Adrenal gland (tissue), 5 donors: ENCODE data around the gene FOXP3.

Experiments used
- POLR2A ChIP-seq, 2 donors: fragments of 450-650 bp; IDR thresholded peaks; one replicate each; pipeline ENCODE4 v1.6.1; 2017; ENCODE audit warnings: antibody characterized with exemption in 2 of 2, mild to moderate bottlenecking in 2 of 2, moderate library complexity in 1 of 2
- TF ChIP-seq, protein P1 (sequence below), 6 experiments: fragments of 450-650 bp in 4 of 6; fragments of 200-600 bp in 2 of 6; sonication (generic) in 1 of 6; IDR thresholded peaks; 1 replicate in 5 of 6; 2 replicates in 1 of 6; pipeline versions ENCODE4 v1.5.1 to v1.8.0; 2016 to 2021; ENCODE audit warnings: antibody characterized with exemption in 6 of 6, mild to moderate bottlenecking in 2 of 6, moderate library complexity in 1 of 6
- donor health status: DM: no; HTN: no; CAD: no.

DNA sequence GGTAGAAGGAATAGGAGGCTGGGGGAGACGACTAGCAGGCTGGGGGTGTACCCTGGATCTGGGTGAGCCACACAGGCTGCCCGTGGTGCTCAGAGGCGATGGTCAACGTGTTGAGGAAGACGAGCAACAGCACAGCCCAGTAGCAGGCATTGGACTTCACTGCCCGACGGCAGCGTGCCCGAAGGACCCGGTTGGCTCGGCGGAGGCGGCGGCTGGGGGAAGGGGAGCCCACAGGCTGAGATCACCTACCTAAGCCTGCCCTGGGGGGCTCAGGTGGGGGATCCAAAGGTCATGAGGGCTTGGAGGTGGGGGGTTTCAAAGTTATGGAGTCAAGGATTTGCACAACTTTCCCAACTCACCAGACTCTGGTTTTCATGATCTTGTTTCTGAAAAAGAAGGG lies 38.7 kb downstream of the FOXP3 start:
- TF ChIP-seq, protein P1, sequence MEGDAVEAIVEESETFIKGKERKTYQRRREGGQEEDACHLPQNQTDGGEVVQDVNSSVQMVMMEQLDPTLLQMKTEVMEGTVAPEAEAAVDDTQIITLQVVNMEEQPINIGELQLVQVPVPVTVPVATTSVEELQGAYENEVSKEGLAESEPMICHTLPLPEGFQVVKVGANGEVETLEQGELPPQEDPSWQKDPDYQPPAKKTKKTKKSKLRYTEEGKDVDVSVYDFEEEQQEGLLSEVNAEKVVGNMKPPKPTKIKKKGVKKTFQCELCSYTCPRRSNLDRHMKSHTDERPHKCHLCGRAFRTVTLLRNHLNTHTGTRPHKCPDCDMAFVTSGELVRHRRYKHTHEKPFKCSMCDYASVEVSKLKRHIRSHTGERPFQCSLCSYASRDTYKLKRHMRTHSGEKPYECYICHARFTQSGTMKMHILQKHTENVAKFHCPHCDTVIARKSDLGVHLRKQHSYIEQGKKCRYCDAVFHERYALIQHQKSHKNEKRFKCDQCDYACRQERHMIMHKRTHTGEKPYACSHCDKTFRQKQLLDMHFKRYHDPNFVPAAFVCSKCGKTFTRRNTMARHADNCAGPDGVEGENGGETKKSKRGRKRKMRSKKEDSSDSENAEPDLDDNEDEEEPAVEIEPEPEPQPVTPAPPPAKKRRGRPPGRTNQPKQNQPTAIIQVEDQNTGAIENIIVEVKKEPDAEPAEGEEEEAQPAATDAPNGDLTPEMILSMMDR (IDR thresholded peaks at IDR 0.05) = no peak
- TF ChIP-seq POLR2A (IDR thresholded peaks at IDR 0.05) = no peak
